ENCODE data around the gene MYL6B. TPM values are rescaled to one million over a fixed set of nuclear protein-coding genes. Genes with fewer than 3 reads are reported as not detected.
A peak's percentile ranks its signal among the peaks of the same experiment; 100 is the strongest.

The MYL6B gene
- total RNA-seq, 4 donors from 2014 or later = 33.4 to 115 (median 48.1) TPM

GRCh38 chr12:56188131-56188777, 35.9 kb downstream of the MYL6B start:
- peak overlapping the region; percentile 85 to 93 (median 90) for H3K27ac ChIP-seq
- H3K27me3 ChIP-seq = no peaks in the 10 kb centered on the region
- H3K9me3 ChIP-seq = no peaks in the 10 kb centered on the region
- WGBS, 2 donors = 16 to 21% methylated on average over 10 of the region's 10 CpGs
- TF ChIP-seq CTCF (IDR thresholded peaks at IDR 0.05) (no peak), POLR2A (IDR thresholded peaks at IDR 0.05) (no peak)
- peaks cover 21 to 24% of the 10 kb centered on the region in 2 donors for H3K36me3 ChIP-seq
- DNase-seq = no peak
- intact Hi-C loops (cut with DNase I) = loop anchor here (2.0 kb wide), 1 partner anchor 67 kb away; no protein-coding TSS in a partner anchor
- peak overlapping the region; percentile 62 to 77 (median 68) for H3K4me3 ChIP-seq (replicated peaks in 1 of 3)
- peaks cover 14 to 22% of the 10 kb centered on the region in 2 donors for H3K4me1 ChIP-seq

- peaks cover 14 to 22% of the 10 kb centered on the region in 2 donors for H3K4me1 ChIP-seq
- no peaks in the 10 kb centered on the region for H3K9me3 ChIP-seq
- intact Hi-C loops (cut with DNase I) = loop anchor here (2.0 kb wide), 1 partner anchor 68 kb away; no protein-coding TSS in a partner anchor
- no peak for TF ChIP-seq CTCF (IDR thresholded peaks at IDR 0.05)
- TF ChIP-seq POLR2A (IDR thresholded peaks at IDR 0.05) = no peak
- H3K36me3 ChIP-seq = peaks cover 16 to 20% of the 10 kb centered on the region in 2 donors
- WGBS, 2 donors = 0 to 2% methylated on average over 10 to 14 of the region's 17 CpGs
- H3K4me3 ChIP-seq (replicated peaks in 1 of 3) = peak overlapping the region; percentile 62 to 77 (median 68)
- DNase-seq = no peak
- no peaks in the 10 kb centered on the region for H3K27me3 ChIP-seq
- H3K27ac ChIP-seq = peak overlapping the region; percentile 85 to 93 (median 90)
Observed at GRCh38 chr12:56188778-56189098, 36.4 kb downstream of the MYL6B start.

- H3K27me3 ChIP-seq = no peaks in the 10 kb centered on the region
- peaks cover 14 to 22% of the 10 kb centered on the region in 2 donors for H3K4me1 ChIP-seq
- WGBS, 2 donors = 0 to 1% methylated on average over 21 to 36 of the region's 93 CpGs
- H3K4me3 ChIP-seq (replicated peaks in 1 of 3) = peak within 1 kb of the TSS; percentile 62 to 94 (median 77)
- peak; percentile 86 to 88 for DNase-seq
- TF ChIP-seq POLR2A (IDR thresholded peaks at IDR 0.05) (peak in 1 of 2 donors; percentile 55), CTCF (IDR thresholded peaks at IDR 0.05) (peak; percentile 20 to 93 (median 70))
- no peaks in the 10 kb centered on the region for H3K9me3 ChIP-seq
- peak within 1 kb of the TSS; percentile 85 to 99 (median 98) for H3K27ac ChIP-seq
- intact Hi-C loops (cut with DNase I) = loop anchor here (2.0 kb wide), 1 partner anchor 69 kb away; no protein-coding TSS in a partner anchor
- peaks cover 10 to 14% of the 10 kb centered on the region in 2 donors for H3K36me3 ChIP-seq
Observed at GRCh38 chr12:56189099-56189917, 36.9 kb downstream of the MYL6B start, which contains the start of gene SMARCC2. Gene SMARCC2, minus strand, starts transcription at chr12:56189483. Its CDS starts 22 bp downstream, at chr12:56189461.

GRCh38 chr12:56189918-56190694, 37.7 kb downstream of the MYL6B start:
- TF ChIP-seq CTCF (IDR thresholded peaks at IDR 0.05) = peak in 1 of 6 experiments; percentile 16
- TF ChIP-seq POLR2A (IDR thresholded peaks at IDR 0.05) = peak in 1 of 2 donors; percentile 35
- Histone ChIP-seq H3K36me3 (peaks cover 2 to 7% of the 10 kb centered on the region in 2 donors), H3K27ac (peak overlapping the region; percentile 84 to 99 (median 98)), H3K27me3 (no peaks in the 10 kb centered on the region), H3K4me3 (replicated peaks in 1 of 3) (peak overlapping the region; percentile 14 to 94 (median 77)), H3K4me1 (peaks cover 14 to 22% of the 10 kb centered on the region in 2 donors), H3K9me3 (no peaks in the 10 kb centered on the region)
- intact Hi-C loops (cut with DNase I) = loop anchor here (2.0 kb wide), 1 partner anchor 69 kb away; no protein-coding TSS in a partner anchor
- DNase-seq = peak; percentile 86 to 88
- 1% methylated on average over 42 of the region's 42 CpGs for WGBS, 2 donors

Measured in thyroid gland (tissue), 4 donors.